Trophoblast cell (in vitro differentiated cells and primary cell): ENCODE data around the gene RHCE.
"Not testable (repeated sequence)": the region's sequence is repeated elsewhere in the genome, so short reads cannot be mapped to it uniquely, and the experiment has no call there.

Experiments
- DNase-seq, 2 donors: peaks; one replicate each; pipeline ENCODE4 v3.0.0-alpha.2; 2016
- H2AFZ ChIP-seq: 2 replicates; pipeline ENCODE4 v1.6.1; 2013; ENCODE audit warnings: low read length, moderate library complexity, mild to moderate bottlenecking; ENCODE audit not compliant: insufficient read depth, poor library complexity
- H2AK5ac ChIP-seq: 2 replicates; pipeline ENCODE4 v1.6.1; 2013; ENCODE audit warnings: mild to moderate bottlenecking, low read length
- H2BK120ac ChIP-seq: 2 replicates; pipeline ENCODE4 v1.6.1; 2013; ENCODE audit warnings: low read length, mild to moderate bottlenecking, moderate library complexity; ENCODE audit not compliant: insufficient read depth, poor library complexity
- H2BK12ac ChIP-seq: 2 replicates; pipeline ENCODE4 v1.6.1; 2013; ENCODE audit warnings: mild to moderate bottlenecking, low read length, moderate library complexity
- H2BK5ac ChIP-seq: 2 replicates; pipeline ENCODE4 v1.6.1; 2013; ENCODE audit warnings: low read length, low read depth, moderate library complexity, mild to moderate bottlenecking; ENCODE audit not compliant: poor library complexity
- H3K14ac ChIP-seq: 2 replicates; pipeline ENCODE4 v1.6.1; 2013; ENCODE audit warnings: mild to moderate bottlenecking, low read length
- H3K18ac ChIP-seq: 2 replicates; pipeline ENCODE4 v1.6.1; 2013; ENCODE audit warnings: mild to moderate bottlenecking, low read length
- H3K23ac ChIP-seq: 2 replicates; pipeline ENCODE4 v1.6.1; 2013; ENCODE audit warnings: low read length
- H3K27ac ChIP-seq: 2 replicates; pipeline ENCODE4 v1.5.1; 2013; ENCODE audit warnings: low read depth, mild to moderate bottlenecking, inconsistent platforms, low read length, moderate library complexity
- H3K27me3 ChIP-seq: 2 replicates; pipeline ENCODE4 v1.6.1; 2013; ENCODE audit warnings: inconsistent platforms, mild to moderate bottlenecking, low read length, moderate library complexity; ENCODE audit not compliant: insufficient read depth
- H3K36me3 ChIP-seq, 2 experiments: 1 replicate in 1 of 2; 2 replicates in 1 of 2; pipeline ENCODE4 v1.6.1; 2013; ENCODE audit warnings: low read length in 2 of 2, mild to moderate bottlenecking in 2 of 2, moderate library complexity in 1 of 2; ENCODE audit not compliant: insufficient read depth in 2 of 2, control insufficient read depth in 1 of 2
- H3K4ac ChIP-seq: 2 replicates; pipeline ENCODE4 v1.6.1; 2013; ENCODE audit warnings: low read depth, mild to moderate bottlenecking, low read length, moderate library complexity
- H3K4me1 ChIP-seq, 2 experiments: 1 replicate in 1 of 2; 2 replicates in 1 of 2; pipeline ENCODE4 v1.6.1; 2013; ENCODE audit warnings: low read length in 2 of 2, mild to moderate bottlenecking in 2 of 2, moderate library complexity in 1 of 2; ENCODE audit not compliant: insufficient read depth in 2 of 2, control insufficient read depth in 1 of 2
- H3K4me2 ChIP-seq: 2 replicates; pipeline ENCODE4 v1.6.1; 2013; ENCODE audit warnings: inconsistent platforms, mild to moderate bottlenecking, low read length, moderate library complexity
- H3K4me3 ChIP-seq: 2 replicates; pipeline ENCODE4 v1.5.1; 2013; ENCODE audit warnings: mild to moderate bottlenecking, low read depth, low read length, inconsistent platforms
- H3K79me1 ChIP-seq: one replicate; pipeline ENCODE4 v1.6.1; 2013; ENCODE audit warnings: low read length
- H3K79me2 ChIP-seq: 2 replicates; pipeline ENCODE4 v1.6.1; 2013; ENCODE audit warnings: low read length, mild to moderate bottlenecking; ENCODE audit not compliant: control insufficient read depth, insufficient read depth, poor library complexity
- H3K9ac ChIP-seq: 2 replicates; pipeline ENCODE4 v1.6.1; 2013; ENCODE audit warnings: mild to moderate bottlenecking, low read length
- H3K9me3 ChIP-seq: 2 replicates; pipeline ENCODE4 v1.6.1; 2013; ENCODE audit warnings: low read depth, mild to moderate bottlenecking, control low read depth, inconsistent platforms, low read length; ENCODE audit not compliant: insufficient read depth
- H4K12ac ChIP-seq: 2 replicates; pipeline ENCODE4 v1.6.1; 2013; ENCODE audit warnings: low read depth, mild to moderate bottlenecking, low read length, moderate library complexity
- H4K8ac ChIP-seq: 2 replicates; pipeline ENCODE4 v1.6.1; 2013; ENCODE audit warnings: low read depth, mild to moderate bottlenecking, low read length, moderate library complexity
- H4K91ac ChIP-seq: one replicate; pipeline ENCODE4 v1.6.1; 2013; ENCODE audit warnings: low read depth, mild to moderate bottlenecking, low read length, moderate library complexity
- WGBS: extraction: QIAGEN DNeasy Blood & Tissue Kit; methylation state at CpG from one replicate; pipeline ENCODE4 v1.1.7; 2013; ENCODE audit warnings: missing lambda C conversion rate; ENCODE audit not compliant: insufficient read length, insufficient coverage; ENCODE audit errors: extremely low coverage; 5-methylcytosine and 5-hydroxymethylcytosine counted together

RHCE gene

GRCh38 chr1:25320314-25320938 is 100.2 kb downstream of the RHCE start:
- H3K14ac ChIP-seq, H3K4me1 ChIP-seq, H3K9me3 ChIP-seq, H3K4ac ChIP-seq, H4K8ac ChIP-seq, H2BK5ac ChIP-seq, H4K12ac ChIP-seq, H3K4me3 ChIP-seq, H3K27ac ChIP-seq, H2AK5ac ChIP-seq, H2BK12ac ChIP-seq, H3K18ac ChIP-seq, H2BK120ac ChIP-seq, H3K4me2 ChIP-seq, H3K79me1 ChIP-seq, H2AFZ ChIP-seq, H3K9ac ChIP-seq, H3K27me3 ChIP-seq, H3K23ac ChIP-seq, H4K91ac ChIP-seq, H3K79me2 ChIP-seq, H3K36me3 ChIP-seq: not testable (repeated sequence)
- DNase-seq = peak; percentile 75 to 92
- WGBS = no CpG with 5 or more reads among the region's 9 CpGs

GRCh38 chr1:25312806-25313470 is 107.7 kb downstream of the RHCE start:
- not testable (repeated sequence) for H4K91ac ChIP-seq, H3K36me3 ChIP-seq, H3K79me2 ChIP-seq, H2AK5ac ChIP-seq, H3K14ac ChIP-seq, H3K79me1 ChIP-seq, H3K4ac ChIP-seq, H3K4me3 ChIP-seq, H4K8ac ChIP-seq, DNase-seq, H2BK5ac ChIP-seq, H3K9me3 ChIP-seq, H2AFZ ChIP-seq, H3K27ac ChIP-seq, H3K27me3 ChIP-seq, H4K12ac ChIP-seq, H3K9ac ChIP-seq, H2BK120ac ChIP-seq, H2BK12ac ChIP-seq, H3K4me1 ChIP-seq, H3K4me2 ChIP-seq, H3K23ac ChIP-seq, H3K18ac ChIP-seq
